HG02943 (cell line): ENCODE data around the gene PAGE2.
"Not testable (repeated sequence)": the region's sequence is repeated elsewhere in the genome, so short reads cannot be mapped to it uniquely, and the experiment has no call there.

Experiments
- ATAC-seq: cut with Tn5 transposase; IDR thresholded peaks from one replicate; pipeline ENCODE4 v1.9.1; 2021; ENCODE audit warnings: mild to moderate bottlenecking, low read depth, moderate library complexity; ENCODE audit not compliant: unreplicated experiment

The PAGE2 gene

DNA sequence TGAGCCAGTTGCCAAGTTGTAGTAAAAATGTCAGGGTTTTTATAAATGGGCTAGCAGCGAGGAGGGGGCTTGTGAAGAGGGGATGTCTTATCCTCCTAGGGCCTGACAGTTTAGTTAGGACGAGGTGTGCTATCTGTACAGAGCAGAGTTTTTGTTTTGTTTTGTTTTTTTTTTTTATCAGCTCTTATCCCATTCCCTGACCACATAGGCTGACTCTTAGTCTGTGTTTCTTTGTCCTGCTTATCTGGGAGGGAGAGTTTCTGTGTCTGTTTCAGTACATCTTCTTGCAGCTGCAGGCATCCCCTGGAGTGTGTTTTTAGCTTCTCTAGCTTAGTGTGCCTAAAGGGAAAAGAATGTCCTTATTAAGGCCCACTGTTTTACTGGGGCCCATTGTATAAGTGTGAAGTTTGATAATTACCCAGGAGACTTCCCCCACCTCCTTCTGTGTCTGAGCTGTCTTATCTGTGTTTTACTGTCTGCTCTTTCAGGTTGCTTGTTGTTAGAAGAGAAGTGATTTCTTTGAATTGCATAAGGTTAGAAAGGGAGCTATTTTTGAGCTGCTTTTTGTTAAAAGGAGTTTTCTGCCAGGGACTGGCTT lies 32.0 kb downstream of the PAGE2 start:
- ATAC-seq, result no peak

DNA sequence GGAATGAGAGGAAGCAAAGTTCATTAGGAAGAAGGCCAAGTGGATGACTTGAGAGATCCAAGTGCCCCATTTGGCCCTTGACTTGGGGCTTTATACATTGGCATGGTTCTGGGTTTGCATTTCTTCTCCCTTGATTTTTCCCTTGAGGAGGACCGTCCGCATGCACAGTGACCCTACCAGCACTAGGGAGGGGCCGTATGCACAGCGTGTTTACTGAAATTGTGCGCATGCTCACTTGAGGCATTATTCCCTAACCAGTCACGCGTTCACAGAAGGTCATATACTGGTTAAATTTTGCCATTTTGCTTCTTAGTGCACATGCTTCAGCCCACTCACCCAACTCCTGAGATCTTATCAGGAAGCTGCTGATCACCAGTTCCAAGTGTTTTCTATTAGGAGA lies 35.1 kb downstream of the PAGE2 start:
- no peak for ATAC-seq

DNA sequence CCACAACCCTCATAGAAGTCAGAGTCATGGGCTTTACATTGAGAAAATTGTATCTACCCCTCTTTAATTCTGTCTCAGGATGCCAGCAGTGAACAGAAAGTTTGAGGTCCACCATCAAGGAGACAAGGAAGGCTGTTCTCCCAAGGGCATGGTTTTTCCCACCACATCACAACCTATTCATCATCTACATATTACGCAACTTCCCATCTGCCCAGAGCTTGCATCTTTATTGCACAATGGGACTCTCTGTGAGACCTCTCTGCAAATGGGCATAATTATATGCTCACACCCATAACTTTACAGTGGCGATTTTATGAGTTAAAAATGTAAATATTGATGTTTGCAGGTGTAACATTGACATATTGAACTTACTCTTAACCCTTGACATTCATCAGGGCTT lies 38.9 kb downstream of the PAGE2 start:
- ATAC-seq, result no peak

DNA sequence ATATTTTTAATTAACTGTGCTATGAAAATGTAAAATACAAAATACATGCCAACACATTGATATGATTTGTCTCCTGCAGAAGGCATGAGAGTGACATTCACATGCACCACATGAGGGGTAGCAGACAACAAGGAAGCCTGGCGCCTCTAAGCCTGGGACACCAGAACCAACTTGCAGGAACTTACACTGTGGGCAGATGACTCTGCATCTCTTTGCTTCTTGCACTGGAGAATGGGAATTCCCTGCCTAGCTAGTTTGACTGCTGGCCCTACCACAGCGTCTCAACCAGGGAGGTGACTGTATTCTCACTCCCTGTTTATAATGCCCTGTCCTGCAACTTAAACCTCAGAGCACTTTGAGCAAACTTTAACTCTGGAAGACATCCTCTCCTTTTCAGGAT lies 40.5 kb downstream of the PAGE2 start:
- no peak for ATAC-seq

DNA sequence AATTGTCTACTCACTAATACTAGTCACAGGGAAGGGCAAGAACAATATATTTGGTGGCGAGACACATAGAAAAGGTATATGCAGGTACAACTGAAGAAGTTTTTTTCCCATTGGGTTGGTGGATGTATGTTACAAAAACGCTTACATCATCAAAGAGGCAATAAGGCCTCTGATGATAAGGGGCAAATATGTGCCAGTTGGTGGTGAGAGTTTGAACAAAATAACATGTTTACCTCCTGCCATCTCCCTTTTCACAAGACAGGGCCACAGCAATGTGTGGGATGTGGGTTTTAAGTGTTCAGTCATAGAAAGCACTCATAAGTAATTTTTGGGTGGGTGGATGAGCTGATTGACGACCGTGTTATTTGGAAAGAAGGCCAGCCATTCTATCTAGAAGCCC lies 41.7 kb downstream of the PAGE2 start:
- no peak for ATAC-seq

DNA sequence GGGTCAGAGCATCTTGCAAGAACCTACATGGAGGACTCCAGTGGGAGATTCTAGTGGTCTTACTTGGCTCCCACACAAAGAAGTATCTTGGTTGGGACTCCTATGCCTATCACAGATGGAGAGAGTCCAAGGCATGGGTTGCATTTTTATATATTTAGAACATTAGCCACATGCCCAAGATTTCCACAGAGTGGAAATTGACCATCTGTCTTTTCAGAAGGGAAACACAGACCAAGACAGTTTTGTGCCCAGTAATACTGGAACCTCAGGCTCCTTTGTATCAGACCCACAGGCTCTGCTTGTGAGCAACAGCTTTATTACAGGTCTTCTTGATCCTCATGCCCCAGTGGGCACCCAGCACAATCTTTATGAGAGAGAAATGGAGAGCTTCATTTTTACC lies 43.6 kb downstream of the PAGE2 start:
- ATAC-seq, result no peak

DNA sequence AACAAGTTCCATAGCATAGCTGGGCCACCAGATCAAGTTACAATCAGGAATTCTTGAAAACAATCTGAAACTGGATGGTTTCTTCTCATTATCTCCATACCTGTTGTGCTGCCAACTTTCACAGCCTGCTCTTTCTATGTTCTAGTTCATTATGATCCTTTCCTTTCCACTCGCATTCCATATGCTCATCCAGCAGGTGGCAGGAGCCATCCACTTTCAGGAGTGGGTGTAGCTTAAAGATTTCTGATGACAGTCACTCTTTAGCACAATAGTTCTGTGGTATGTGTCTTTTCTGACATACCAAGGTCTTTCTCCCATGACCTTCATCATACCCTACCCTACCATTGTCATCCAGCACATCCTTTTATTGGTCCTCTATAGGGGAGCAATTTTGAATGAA lies 46.4 kb downstream of the PAGE2 start:
- no peak for ATAC-seq

DNA sequence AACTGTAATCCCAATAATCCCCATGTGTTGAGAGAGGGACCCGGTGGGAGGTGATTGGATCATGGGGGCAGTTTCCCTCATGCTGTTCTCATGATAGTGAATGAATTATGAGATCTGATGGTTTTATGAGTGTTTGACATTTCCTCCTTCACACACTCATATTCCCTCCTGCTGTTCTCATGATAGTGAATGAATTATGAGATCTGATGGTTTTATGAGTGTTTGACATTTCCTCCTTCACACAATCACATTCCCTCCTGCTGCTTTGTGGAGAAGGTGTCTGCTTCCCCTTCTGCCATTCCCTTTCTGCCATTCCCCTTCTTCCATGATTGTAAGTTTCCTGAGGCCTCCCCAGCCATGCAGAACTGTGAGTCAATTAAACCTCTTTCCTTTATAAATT lies 52.0 kb downstream of the PAGE2 start:
- not testable (repeated sequence) for ATAC-seq
